ENCODE measurements around the gene ZIC5.

GRCh38 chr13:99985886-99986527 is 14.4 kb upstream of the ZIC5 start:
- TF ChIP-seq EZH2 (IDR thresholded peaks at IDR 0.05) (no peak), POLR2AphosphoS5 (IDR thresholded peaks at IDR 0.05; ENCODE audit: borderline replicate concordance, low read depth, low read length) (no peak; the same call in 1 of the 2 replicates), FOXP2 (optimal IDR thresholded peaks at IDR 0.05; ENCODE audit: control extremely low read depth, extremely low read length, insufficient read depth) (no peak)

Measured in SK-N-MC (cell line).